GM18873 (cell line): Measurements from ENCODE around the gene CDHR4.
"Not testable (repeated sequence)": the region's sequence is repeated elsewhere in the genome, so short reads cannot be mapped to it uniquely, and the experiment has no call there.

Experiments used
- ATAC-seq: cut with Tn5 transposase; IDR thresholded peaks from one replicate; pipeline ENCODE4 v1.9.1; 2021; ENCODE audit warnings: mild to moderate bottlenecking, moderate library complexity, moderate number of reproducible peaks; ENCODE audit not compliant: unreplicated experiment, low FRiP score

The CDHR4 gene

GRCh38 chr3:49782277-49782676 lies 17.4 kb downstream of the CDHR4 start:
- ATAC-seq, result not testable (repeated sequence)

- no peak for ATAC-seq
Measured at GRCh38 chr3:49781415-49782199, 18.1 kb downstream of the CDHR4 start.

GRCh38 chr3:49780975-49781365 lies 18.7 kb downstream of the CDHR4 start:
- not testable (repeated sequence) for ATAC-seq

GRCh38 chr3:49780080-49780974 lies 19.3 kb downstream of the CDHR4 start:
- ATAC-seq, result no peak

GRCh38 chr3:49779358-49780079 lies 20.2 kb downstream of the CDHR4 start:
- no peak for ATAC-seq

- ATAC-seq, result not testable (repeated sequence)
Measured at GRCh38 chr3:49776101-49776500, 23.6 kb downstream of the CDHR4 start.

GRCh38 chr3:49775538-49775937 lies 24.1 kb downstream of the CDHR4 start:
- no peak for ATAC-seq

GRCh38 chr3:49772703-49773102 lies 27.0 kb downstream of the CDHR4 start:
- ATAC-seq, result no peak

- no peak for ATAC-seq
Measured at GRCh38 chr3:49771340-49771938, 28.2 kb downstream of the CDHR4 start.

- no peak for ATAC-seq
Measured at GRCh38 chr3:49769926-49770325, 29.7 kb downstream of the CDHR4 start.

GRCh38 chr3:49769286-49769915 lies 30.3 kb downstream of the CDHR4 start:
- ATAC-seq, result no peak

- no peak for ATAC-seq
Measured at GRCh38 chr3:49763981-49764380, 35.7 kb downstream of the CDHR4 start.

- ATAC-seq, result no peak
Measured at GRCh38 chr3:49761661-49762060, 38.0 kb downstream of the CDHR4 start.

- no peak for ATAC-seq
Measured at GRCh38 chr3:49759226-49759625, 40.4 kb downstream of the CDHR4 start.

- no peak for ATAC-seq
Measured at GRCh38 chr3:49757197-49757596, 42.5 kb downstream of the CDHR4 start.

- no peak for ATAC-seq
Measured at GRCh38 chr3:49756036-49756435, 43.6 kb downstream of the CDHR4 start.

- ATAC-seq, result no peak
Measured at GRCh38 chr3:49754536-49754935, 45.1 kb downstream of the CDHR4 start.

GRCh38 chr3:49751501-49751900 lies 48.2 kb downstream of the CDHR4 start:
- no peak for ATAC-seq

- no peak for ATAC-seq
Measured at GRCh38 chr3:49750056-49750455, 49.6 kb downstream of the CDHR4 start.

- not testable (repeated sequence) for ATAC-seq
Measured at GRCh38 chr3:49748874-49749273, 50.8 kb downstream of the CDHR4 start.
